GM18498 (cell line): ENCODE measurements around the gene YIPF4.
"Not testable (repeated sequence)": the region's sequence is repeated elsewhere in the genome, so short reads cannot be mapped to it uniquely, and the experiment has no call there.

Experiments used
- ATAC-seq: cut with Tn5 transposase; IDR thresholded peaks from one replicate; pipeline ENCODE4 v1.9.1; 2021; ENCODE audit warnings: mild to moderate bottlenecking, moderate library complexity; ENCODE audit not compliant: unreplicated experiment

Gene YIPF4

GRCh38 chr2:32364290-32364689 is 86.6 kb downstream of the YIPF4 start:
- ATAC-seq, result not testable (repeated sequence)

DNA sequence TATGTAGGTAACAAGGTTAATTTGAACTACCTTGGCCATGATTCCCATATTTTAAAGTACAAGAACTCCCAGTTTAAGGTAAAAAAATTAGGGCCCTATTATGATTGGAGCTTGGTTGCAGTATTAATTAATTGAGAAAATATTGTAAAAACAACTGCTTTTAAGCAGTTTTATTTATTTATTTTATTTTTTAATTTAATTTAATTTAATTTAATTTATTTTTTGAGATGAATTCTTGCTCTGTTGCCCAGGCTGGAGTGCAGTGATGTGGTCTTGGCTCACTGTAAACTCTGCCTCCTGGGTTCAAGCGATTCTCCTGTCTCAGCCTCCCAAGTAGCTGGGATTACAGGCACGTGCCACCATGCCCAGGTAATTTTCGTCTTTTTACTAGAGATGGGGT is 88.0 kb downstream of the YIPF4 start:
- ATAC-seq, result not testable (repeated sequence)
